HepG2 (cell line): ENCODE data around the gene CDC34. TPM values are rescaled to one million over a fixed set of nuclear protein-coding genes. Genes with fewer than 3 reads are reported as not detected.

Source experiments
- ETV6 ChIP-seq: sonication (generic); formaldehyde crosslinking; conservative IDR thresholded peaks from 2 replicates; pipeline ENCODE4 v1.4.0; 2020; ENCODE audit warnings: missing genetic modification reagents
- FIP1L1 ChIP-seq: fragments of 200-400 bp; formaldehyde crosslinking; IDR thresholded peaks from 2 replicates; pipeline ENCODE4 v1.6.1; 2018; ENCODE audit warnings: low read depth, mild to moderate bottlenecking, low read length, moderate library complexity, borderline replicate concordance; ENCODE audit not compliant: insufficient read depth
- GABPA ChIP-seq, 2 experiments: IDR thresholded peaks; 2 replicates each; pipeline ENCODE4 v1.6.1; 2011 to 2016; ENCODE audit warnings: low read depth in 2 of 2, low read length in 1 of 2, missing biosample characterization in 1 of 2, missing genetic modification characterization in 1 of 2
- MIER3 ChIP-seq: IDR thresholded peaks from 2 replicates; pipeline ENCODE4 v1.6.1; 2016; ENCODE audit warnings: missing compliant biosample characterization, borderline replicate concordance
- NFIB ChIP-seq: sonication (generic); formaldehyde crosslinking; IDR thresholded peaks from 2 replicates; pipeline ENCODE4 v1.9.0; 2021; ENCODE audit warnings: missing genetic modification reagents, mild to moderate bottlenecking, borderline replicate concordance
- RBM22 ChIP-seq: fragments of 200-400 bp; formaldehyde crosslinking; optimal IDR thresholded peaks from 2 replicates; pipeline ENCODE3; 2017; ENCODE audit warnings: mild to moderate bottlenecking, low read length, moderate library complexity
- SIX1 ChIP-seq: sonication (generic); formaldehyde crosslinking; IDR thresholded peaks from 2 replicates; pipeline ENCODE4 v1.4.0; 2020; ENCODE audit warnings: missing genetic modification reagents, borderline replicate concordance
- SMYD3 ChIP-seq: sonication (generic); formaldehyde crosslinking; IDR thresholded peaks from 2 replicates; pipeline ENCODE4 v1.8.1; 2023; ENCODE audit warnings: mild to moderate bottlenecking, missing genetic modification reagents
- ZNF773 ChIP-seq: sonication (generic); formaldehyde crosslinking; IDR thresholded peaks from 2 replicates; pipeline ENCODE4 v1.4.0; 2020; ENCODE audit warnings: missing genetic modification reagents, borderline replicate concordance
- ZSCAN21 ChIP-seq: sonication (generic); formaldehyde crosslinking; IDR thresholded peaks from 2 replicates; pipeline ENCODE4 v1.8.0; 2022; ENCODE audit warnings: mild to moderate bottlenecking, missing genetic modification reagents, moderate library complexity, borderline replicate concordance
- polyA plus RNA-seq, 8 experiments: library from polyadenylated mRNA; depleted of rRNA in 3 of 8; stranded (reverse) in 7 of 8; unstranded in 1 of 8; fragments of >200 nt; fragmentation: Illumina TruSeq in 4 of 8; extraction: Trizol in 4 of 8; gene quantifications; 2 replicates each; pipeline versions ENCODE4 v1.2.1 to v1.2.3, GENCODE V29; 2011 to 2016; ENCODE audit warnings: low read depth in 4 of 8, missing spikeins in 1 of 8, mixed read lengths in 1 of 8; ENCODE audit not compliant: insufficient read depth in 1 of 8
- total RNA-seq, 5 experiments: library from RNA; depleted of rRNA; stranded (reverse); fragments of >200 nt; fragmentation: Illumina TruSeq; extraction: Trizol; gene quantifications; 2 replicates each; pipeline ENCODE4 v1.2.3, GENCODE V29; 2016; ENCODE audit warnings: low read depth in 1 of 5
- TF ChIP-seq, protein P1 (sequence below): sonication (generic); formaldehyde crosslinking; IDR thresholded peaks from 2 replicates; pipeline ENCODE4 v1.5.1; 2020; ENCODE audit warnings: mild to moderate bottlenecking, missing genetic modification reagents, moderate library complexity
- TF ChIP-seq, protein P2 (sequence below): sonication (generic); formaldehyde crosslinking; IDR thresholded peaks from 2 replicates; pipeline ENCODE4 v1.5.1; 2020; ENCODE audit warnings: missing genetic modification reagents, mild to moderate bottlenecking, borderline replicate concordance
- TF ChIP-seq, protein P3 (sequence below): sonication (generic); formaldehyde crosslinking; conservative IDR thresholded peaks from 2 replicates; pipeline ENCODE4 v1.4.0; 2020; ENCODE audit warnings: missing genetic modification reagents
- TF ChIP-seq, protein P4 (sequence below): sonication (generic); formaldehyde crosslinking; IDR thresholded peaks from 2 replicates; pipeline ENCODE4 v1.5.1; 2020; ENCODE audit warnings: mild to moderate bottlenecking, moderate library complexity, missing genetic modification reagents
- TF ChIP-seq, protein P5 (sequence below): sonication (generic); formaldehyde crosslinking; conservative IDR thresholded peaks from 2 replicates; pipeline ENCODE4 v1.8.0; 2022; ENCODE audit warnings: low read depth, missing genetic modification reagents

Gene CDC34
- total and polyA plus RNA-seq, 2 of the 13 experiments (the other 11 are each of a cell fraction or from before 2014, with no cell fraction given): 138 to 150 TPM

DNA sequence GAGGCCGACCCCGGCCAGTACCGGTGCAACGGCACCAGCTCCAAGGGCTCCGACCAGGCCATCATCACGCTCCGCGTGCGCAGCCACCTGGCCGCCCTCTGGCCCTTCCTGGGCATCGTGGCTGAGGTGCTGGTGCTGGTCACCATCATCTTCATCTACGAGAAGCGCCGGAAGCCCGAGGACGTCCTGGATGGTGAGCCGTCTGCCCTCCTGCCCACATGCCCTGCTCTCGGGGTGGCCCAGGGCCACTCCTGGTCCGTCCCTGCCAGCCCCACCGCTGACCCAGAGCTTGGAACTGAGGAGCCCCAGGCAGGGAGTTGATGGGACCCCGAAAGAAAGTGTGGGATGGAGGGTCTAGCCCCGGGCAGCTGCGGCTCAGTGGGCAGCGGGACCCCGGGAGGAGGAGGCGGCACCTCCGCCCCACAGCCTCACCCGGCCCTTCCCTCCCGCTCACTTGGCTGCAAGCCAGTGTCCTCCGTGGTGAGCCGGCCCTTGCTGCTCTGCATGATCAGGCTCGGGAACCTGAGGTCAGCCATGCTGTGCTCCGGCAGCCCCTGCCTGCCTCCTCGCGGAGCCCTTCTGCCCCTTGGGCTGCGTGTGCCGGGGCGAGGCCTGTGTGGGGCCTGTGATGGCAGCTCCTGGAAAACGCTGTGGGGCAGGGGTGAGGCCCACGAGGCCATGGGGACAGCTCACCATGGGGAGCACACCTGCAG is 50.0 kb downstream of the CDC34 start (continued):
- TF ChIP-seq ZSCAN21 (no peak), MIER3 (CRISPR knock-in tag) (no peak), SMYD3 (no peak), ETV6 (no peak), NFIB (CRISPR knock-in tag) (no peak), ZNF773 (CRISPR knock-in tag) (no peak), RBM22 (peak; percentile 67), FIP1L1 (no peak), GABPA (IDR thresholded peaks at IDR 0.05; ENCODE audit: low read depth, low read length) (no peak), GABPA (CRISPR knock-in tag; IDR thresholded peaks at IDR 0.05; ENCODE audit: low read depth) (no peak), SIX1 (CRISPR knock-in tag) (no peak)
- TF ChIP-seq, protein P1, sequence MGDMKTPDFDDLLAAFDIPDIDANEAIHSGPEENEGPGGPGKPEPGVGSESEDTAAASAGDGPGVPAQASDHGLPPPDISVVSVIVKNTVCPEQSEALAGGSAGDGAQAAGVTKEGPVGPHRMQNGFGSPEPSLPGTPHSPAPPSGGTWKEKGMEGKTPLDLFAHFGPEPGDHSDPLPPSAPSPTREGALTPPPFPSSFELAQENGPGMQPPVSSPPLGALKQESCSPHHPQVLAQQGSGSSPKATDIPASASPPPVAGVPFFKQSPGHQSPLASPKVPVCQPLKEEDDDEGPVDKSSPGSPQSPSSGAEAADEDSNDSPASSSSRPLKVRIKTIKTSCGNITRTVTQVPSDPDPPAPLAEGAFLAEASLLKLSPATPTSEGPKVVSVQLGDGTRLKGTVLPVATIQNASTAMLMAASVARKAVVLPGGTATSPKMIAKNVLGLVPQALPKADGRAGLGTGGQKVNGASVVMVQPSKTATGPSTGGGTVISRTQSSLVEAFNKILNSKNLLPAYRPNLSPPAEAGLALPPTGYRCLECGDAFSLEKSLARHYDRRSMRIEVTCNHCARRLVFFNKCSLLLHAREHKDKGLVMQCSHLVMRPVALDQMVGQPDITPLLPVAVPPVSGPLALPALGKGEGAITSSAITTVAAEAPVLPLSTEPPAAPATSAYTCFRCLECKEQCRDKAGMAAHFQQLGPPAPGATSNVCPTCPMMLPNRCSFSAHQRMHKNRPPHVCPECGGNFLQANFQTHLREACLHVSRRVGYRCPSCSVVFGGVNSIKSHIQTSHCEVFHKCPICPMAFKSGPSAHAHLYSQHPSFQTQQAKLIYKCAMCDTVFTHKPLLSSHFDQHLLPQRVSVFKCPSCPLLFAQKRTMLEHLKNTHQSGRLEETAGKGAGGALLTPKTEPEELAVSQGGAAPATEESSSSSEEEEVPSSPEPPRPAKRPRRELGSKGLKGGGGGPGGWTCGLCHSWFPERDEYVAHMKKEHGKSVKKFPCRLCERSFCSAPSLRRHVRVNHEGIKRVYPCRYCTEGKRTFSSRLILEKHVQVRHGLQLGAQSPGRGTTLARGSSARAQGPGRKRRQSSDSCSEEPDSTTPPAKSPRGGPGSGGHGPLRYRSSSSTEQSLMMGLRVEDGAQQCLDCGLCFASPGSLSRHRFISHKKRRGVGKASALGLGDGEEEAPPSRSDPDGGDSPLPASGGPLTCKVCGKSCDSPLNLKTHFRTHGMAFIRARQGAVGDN (CRISPR knock-in tag): peak; percentile 26; the same call in 1 of the 2 replicates
- TF ChIP-seq, protein P2, sequence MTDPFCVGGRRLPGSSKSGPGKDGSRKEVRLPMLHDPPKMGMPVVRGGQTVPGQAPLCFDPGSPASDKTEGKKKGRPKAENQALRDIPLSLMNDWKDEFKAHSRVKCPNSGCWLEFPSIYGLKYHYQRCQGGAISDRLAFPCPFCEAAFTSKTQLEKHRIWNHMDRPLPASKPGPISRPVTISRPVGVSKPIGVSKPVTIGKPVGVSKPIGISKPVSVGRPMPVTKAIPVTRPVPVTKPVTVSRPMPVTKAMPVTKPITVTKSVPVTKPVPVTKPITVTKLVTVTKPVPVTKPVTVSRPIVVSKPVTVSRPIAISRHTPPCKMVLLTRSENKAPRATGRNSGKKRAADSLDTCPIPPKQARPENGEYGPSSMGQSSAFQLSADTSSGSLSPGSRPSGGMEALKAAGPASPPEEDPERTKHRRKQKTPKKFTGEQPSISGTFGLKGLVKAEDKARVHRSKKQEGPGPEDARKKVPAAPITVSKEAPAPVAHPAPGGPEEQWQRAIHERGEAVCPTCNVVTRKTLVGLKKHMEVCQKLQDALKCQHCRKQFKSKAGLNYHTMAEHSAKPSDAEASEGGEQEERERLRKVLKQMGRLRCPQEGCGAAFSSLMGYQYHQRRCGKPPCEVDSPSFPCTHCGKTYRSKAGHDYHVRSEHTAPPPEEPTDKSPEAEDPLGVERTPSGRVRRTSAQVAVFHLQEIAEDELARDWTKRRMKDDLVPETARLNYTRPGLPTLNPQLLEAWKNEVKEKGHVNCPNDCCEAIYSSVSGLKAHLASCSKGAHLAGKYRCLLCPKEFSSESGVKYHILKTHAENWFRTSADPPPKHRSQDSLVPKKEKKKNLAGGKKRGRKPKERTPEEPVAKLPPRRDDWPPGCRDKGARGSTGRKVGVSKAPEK (CRISPR knock-in tag): no peak
- TF ChIP-seq, protein P3, sequence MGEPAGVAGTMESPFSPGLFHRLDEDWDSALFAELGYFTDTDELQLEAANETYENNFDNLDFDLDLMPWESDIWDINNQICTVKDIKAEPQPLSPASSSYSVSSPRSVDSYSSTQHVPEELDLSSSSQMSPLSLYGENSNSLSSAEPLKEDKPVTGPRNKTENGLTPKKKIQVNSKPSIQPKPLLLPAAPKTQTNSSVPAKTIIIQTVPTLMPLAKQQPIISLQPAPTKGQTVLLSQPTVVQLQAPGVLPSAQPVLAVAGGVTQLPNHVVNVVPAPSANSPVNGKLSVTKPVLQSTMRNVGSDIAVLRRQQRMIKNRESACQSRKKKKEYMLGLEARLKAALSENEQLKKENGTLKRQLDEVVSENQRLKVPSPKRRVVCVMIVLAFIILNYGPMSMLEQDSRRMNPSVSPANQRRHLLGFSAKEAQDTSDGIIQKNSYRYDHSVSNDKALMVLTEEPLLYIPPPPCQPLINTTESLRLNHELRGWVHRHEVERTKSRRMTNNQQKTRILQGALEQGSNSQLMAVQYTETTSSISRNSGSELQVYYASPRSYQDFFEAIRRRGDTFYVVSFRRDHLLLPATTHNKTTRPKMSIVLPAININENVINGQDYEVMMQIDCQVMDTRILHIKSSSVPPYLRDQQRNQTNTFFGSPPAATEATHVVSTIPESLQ: no peak
- TF ChIP-seq, protein P4, sequence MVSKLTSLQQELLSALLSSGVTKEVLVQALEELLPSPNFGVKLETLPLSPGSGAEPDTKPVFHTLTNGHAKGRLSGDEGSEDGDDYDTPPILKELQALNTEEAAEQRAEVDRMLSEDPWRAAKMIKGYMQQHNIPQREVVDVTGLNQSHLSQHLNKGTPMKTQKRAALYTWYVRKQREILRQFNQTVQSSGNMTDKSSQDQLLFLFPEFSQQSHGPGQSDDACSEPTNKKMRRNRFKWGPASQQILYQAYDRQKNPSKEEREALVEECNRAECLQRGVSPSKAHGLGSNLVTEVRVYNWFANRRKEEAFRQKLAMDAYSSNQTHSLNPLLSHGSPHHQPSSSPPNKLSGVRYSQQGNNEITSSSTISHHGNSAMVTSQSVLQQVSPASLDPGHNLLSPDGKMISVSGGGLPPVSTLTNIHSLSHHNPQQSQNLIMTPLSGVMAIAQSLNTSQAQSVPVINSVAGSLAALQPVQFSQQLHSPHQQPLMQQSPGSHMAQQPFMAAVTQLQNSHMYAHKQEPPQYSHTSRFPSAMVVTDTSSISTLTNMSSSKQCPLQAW (CRISPR knock-in tag): no peak
- TF ChIP-seq, protein P5, sequence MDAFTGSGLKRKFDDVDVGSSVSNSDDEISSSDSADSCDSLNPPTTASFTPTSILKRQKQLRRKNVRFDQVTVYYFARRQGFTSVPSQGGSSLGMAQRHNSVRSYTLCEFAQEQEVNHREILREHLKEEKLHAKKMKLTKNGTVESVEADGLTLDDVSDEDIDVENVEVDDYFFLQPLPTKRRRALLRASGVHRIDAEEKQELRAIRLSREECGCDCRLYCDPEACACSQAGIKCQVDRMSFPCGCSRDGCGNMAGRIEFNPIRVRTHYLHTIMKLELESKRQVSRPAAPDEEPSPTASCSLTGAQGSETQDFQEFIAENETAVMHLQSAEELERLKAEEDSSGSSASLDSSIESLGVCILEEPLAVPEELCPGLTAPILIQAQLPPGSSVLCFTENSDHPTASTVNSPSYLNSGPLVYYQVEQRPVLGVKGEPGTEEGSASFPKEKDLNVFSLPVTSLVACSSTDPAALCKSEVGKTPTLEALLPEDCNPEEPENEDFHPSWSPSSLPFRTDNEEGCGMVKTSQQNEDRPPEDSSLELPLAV: no peak
